ENCODE measurements around the gene ADK.
"Not testable (repeated sequence)": the region's sequence is repeated elsewhere in the genome, so short reads cannot be mapped to it uniquely, and the experiment has no call there.

The ADK gene

GRCh38 chr10:74424565-74424964 is 273.5 kb downstream of the ADK start:
- DNase-seq (ENCODE audit: low spot score), result no peak

DNA sequence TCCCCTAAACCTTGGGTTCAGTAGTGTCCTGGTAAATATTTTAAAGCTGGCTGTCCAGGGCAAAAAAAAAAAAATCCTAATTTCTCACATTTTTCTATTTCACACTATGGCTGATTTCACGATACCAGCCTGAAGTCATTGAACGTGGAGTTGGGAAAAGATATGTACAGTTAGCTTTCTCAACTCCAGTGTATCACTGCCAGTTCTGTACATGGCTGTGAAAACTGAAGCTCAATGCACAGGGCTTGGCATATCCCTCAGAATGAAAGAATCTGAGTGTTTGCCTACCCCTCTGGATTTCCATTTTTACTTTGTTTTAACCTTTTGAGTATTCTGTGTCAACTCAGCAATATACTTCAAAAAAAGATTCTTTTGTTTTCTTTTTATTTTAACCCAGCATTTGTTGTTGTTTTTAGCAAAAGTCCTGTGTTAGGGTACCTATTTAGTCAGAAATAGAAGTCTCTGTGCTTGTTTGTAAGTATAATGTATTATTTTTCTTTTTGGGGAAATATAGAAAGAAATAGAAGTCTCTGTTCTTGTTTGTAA is 274.5 kb downstream of the ADK start:
- no peak for DNase-seq (ENCODE audit: low spot score)

DNA sequence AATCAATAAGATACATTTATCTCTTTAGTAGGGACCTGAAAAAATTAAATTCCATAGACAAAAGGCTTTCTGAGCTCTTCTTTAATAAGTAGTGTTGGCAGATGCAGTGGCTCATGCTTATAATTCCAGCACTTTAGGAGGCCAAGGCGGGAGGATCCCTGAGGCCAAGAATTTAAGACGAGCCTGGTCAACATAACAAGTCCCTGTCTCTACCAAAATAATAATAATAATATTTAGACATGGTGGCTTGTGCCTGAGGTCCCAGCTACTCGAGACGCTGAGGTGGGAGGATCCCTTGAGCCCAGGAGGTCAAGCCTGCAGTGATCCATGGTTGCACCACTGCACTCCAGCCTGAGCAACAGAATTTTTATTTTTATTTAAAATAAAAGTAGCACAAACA is 280.8 kb downstream of the ADK start:
- DNase-seq (ENCODE audit: low spot score), result no peak

DNA sequence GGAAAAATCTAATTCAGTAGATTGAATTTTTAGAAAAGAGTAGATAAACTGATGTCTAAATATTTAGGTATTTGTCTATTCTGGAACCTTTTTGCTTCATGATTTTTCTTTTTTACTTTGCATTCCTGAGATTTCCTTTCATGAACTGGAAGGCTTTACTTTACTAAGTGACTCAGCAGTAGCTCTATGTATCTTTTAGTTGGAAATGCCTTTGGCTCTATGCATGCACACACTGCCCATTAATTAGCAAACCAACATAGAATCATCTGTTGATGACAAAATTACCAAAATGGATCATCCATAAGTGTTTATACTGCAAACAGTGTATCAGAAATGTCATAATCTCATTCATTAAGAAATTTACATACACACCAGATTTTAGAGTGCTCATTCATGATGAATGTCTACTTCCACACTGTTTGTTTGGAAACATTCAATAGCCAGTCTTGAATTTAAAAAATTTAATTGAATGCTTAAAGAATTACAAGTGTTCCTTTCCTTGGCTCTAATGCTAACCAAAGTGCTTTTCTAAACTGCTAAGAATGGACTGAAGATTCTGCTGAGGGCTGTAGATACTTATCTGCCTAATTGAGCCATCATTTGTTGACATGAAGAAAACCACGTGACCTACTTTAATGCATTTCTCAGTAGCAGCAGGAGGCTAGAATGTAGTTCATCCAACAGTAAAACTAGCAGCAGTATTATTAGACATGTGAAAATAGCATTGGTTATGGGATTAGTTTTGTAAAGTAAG is 282.0 kb downstream of the ADK start:
- no peak for DNase-seq (ENCODE audit: low spot score)

DNA sequence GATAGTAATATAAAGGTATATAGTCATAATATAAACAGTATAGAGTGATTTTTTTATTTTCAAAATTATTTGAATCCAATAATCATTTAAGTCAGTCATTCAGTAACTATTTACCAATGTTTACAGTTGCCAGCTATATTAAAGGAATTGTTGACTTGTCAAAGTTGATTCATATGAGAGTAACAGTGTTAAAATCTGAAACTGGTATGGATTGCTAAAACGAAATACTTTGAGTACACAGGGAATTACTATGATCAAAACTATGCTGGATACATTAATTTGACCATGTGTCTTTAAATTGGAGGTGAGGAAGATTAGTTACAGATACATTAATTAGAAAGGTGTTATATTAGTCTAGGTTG is 282.6 kb downstream of the ADK start:
- no peak for DNase-seq (ENCODE audit: low spot score)

DNA sequence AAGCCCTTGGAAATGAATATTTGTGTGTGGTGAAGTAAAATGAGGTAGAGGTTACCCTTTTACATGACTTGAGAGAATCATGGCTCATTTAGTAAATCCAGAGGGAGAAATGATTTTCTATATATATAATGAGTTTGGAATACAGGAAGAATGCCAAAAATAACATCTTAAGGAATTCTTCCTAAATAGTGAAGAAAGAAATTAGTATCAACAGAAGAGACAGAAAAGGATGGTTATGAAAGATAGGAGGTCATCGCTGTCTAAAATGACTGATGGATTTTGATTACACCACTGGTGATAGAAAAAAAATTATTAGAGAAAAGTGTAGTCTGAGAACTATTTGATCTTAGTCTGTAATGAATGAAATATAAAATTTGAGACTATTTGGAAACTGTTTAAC is 283.0 kb downstream of the ADK start:
- no peak for DNase-seq (ENCODE audit: low spot score)

- no peak for DNase-seq (ENCODE audit: low spot score)
Measured at GRCh38 chr10:74434547-74434946, 283.5 kb downstream of the ADK start.

GRCh38 chr10:74436523-74437170 is 285.6 kb downstream of the ADK start:
- no peak for DNase-seq (ENCODE audit: low spot score)

- no peak for DNase-seq (ENCODE audit: low spot score)
Measured at GRCh38 chr10:74437822-74438221, 286.8 kb downstream of the ADK start.

GRCh38 chr10:74439213-74439612 is 288.2 kb downstream of the ADK start:
- DNase-seq (ENCODE audit: low spot score), result no peak

DNA sequence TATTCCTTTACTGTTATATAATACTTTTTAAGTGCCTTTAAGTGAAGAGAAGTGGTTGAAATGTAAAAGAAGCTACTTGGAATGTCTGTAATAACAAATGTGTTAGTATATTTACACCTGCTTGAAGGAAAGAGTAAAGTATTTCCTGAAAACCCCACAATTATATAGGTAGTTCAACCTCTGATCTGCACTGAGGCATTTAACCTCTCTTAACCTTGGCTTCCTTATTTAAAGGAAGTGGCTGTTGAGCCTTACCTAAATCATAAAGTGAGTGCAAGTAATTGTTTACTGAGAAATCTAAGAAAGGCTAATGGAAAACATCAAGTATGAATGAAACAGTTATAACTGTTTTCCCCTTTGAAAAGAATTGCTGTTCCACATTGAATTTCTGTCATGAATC is 294.5 kb downstream of the ADK start:
- DNase-seq (ENCODE audit: low spot score), result no peak

GRCh38 chr10:74450602-74451001 is 299.6 kb downstream of the ADK start:
- DNase-seq (ENCODE audit: low spot score), result no peak

- DNase-seq (ENCODE audit: low spot score), result no peak
Measured at GRCh38 chr10:74451127-74451829, 300.3 kb downstream of the ADK start.

DNA sequence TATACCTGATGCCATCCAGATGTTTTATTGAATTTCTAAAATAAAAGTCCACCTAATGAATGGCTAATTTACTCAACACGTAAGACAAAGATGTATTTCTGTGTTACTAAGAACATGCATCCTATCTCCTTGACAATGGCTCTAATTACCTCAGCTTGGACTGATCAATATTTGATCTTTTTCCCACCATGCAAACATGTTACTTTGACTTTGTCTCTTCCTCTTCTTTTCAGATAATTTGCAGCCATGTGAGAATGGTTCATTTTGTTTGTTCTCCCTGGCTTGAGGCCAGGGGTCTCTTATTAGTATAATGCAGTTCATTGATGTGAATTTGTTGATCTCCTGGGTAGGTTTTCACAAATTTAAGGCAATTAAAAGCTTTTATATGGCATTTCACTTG is 302.1 kb downstream of the ADK start:
- peak; percentile 42 for DNase-seq (ENCODE audit: low spot score)

GRCh38 chr10:74457478-74457877 is 306.5 kb downstream of the ADK start:
- not testable (repeated sequence) for DNase-seq (ENCODE audit: low spot score)

- DNase-seq (ENCODE audit: low spot score), result peak; percentile 74
Measured at GRCh38 chr10:74460812-74461211, 309.8 kb downstream of the ADK start.

- no peak for DNase-seq (ENCODE audit: low spot score)
Measured at GRCh38 chr10:74474022-74474713, 323.1 kb downstream of the ADK start.

GRCh38 chr10:74476162-74476706 is 325.2 kb downstream of the ADK start:
- DNase-seq (ENCODE audit: low spot score), result not testable (repeated sequence)

GRCh38 chr10:74480778-74481177 is 329.8 kb downstream of the ADK start:
- DNase-seq (ENCODE audit: low spot score), result no peak

- no peak for DNase-seq (ENCODE audit: low spot score)
Measured at GRCh38 chr10:74483356-74483755, 332.3 kb downstream of the ADK start.

DNA sequence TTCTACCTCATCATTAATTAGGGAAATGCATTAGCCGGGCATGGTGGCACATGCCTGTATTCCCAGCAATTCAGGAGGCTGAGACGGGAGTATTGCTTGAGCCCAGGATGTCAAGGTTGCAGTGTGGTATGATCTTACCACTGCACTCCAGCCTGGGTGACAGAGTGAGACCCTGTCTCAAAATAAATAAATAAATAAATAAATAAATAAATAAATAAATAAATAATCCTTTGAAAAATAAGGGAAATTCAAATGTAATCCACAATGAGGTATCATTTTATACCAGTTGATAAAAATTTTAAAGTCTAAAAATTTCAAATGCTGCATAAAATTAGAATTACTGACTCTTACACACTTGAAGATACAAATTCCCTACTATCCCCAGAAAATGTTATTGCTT is 334.3 kb downstream of the ADK start:
- DNase-seq (ENCODE audit: low spot score), result no peak

DNA sequence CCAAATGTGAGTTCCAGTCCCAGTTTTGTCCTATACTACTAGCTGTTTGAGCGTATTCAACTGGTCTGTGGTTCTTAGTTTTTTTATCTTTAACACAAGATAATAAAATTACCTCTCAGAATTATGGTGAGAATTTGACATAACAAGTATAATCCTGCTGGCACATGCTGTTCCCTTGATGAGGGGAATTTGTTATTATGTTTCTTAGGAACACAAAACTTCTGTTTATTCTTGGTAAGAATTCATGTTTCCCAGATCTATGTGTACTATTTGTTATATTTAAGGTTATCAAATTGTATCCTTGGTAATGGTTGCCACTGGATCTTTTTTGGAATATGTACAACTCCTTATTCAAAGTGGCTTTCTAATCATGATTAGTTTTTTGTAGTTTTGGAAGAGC is 335.6 kb downstream of the ADK start:
- no peak for DNase-seq (ENCODE audit: low spot score)

Measured in pons (tissue), 1 donor.